DMS114 treated with DMSO at 0.1 percent for 48 hours (cell line): ENCODE data around the gene CA12.
"Not testable (repeated sequence)": the region's sequence is repeated elsewhere in the genome, so short reads cannot be mapped to it uniquely, and the experiment has no call there.

Experiments
- DNase-seq: peaks from one replicate; lab custom pipeline; 2025; ENCODE audit not compliant: unreplicated experiment; lab: John Stamatoyannopoulos, UW

Gene CA12

GRCh38 chr15:63360170-63360569 is 21.5 kb downstream of the CA12 start:
- DNase-seq, result no peak

- no peak for DNase-seq
Measured at GRCh38 chr15:63358241-63359029, 23.2 kb downstream of the CA12 start.

- DNase-seq, result no peak
Measured at GRCh38 chr15:63357731-63358130, 23.9 kb downstream of the CA12 start.

- no peak for DNase-seq
Measured at GRCh38 chr15:63357061-63357460, 24.6 kb downstream of the CA12 start.

GRCh38 chr15:63354821-63355650 is 26.6 kb downstream of the CA12 start:
- no peak for DNase-seq

- DNase-seq, result no peak
Measured at GRCh38 chr15:63353887-63354286, 27.8 kb downstream of the CA12 start.

- no peak for DNase-seq
Measured at GRCh38 chr15:63353261-63353660, 28.4 kb downstream of the CA12 start.

GRCh38 chr15:63352808-63353207 is 28.8 kb downstream of the CA12 start:
- DNase-seq, result no peak

- no peak for DNase-seq
Measured at GRCh38 chr15:63351170-63351569, 30.5 kb downstream of the CA12 start.

- no peak for DNase-seq
Measured at GRCh38 chr15:63350178-63350621, 31.4 kb downstream of the CA12 start.

GRCh38 chr15:63349621-63350020 is 32.0 kb downstream of the CA12 start:
- DNase-seq, result no peak

- DNase-seq, result no peak
Measured at GRCh38 chr15:63349156-63349555, 32.5 kb downstream of the CA12 start.

GRCh38 chr15:63348392-63348791 is 33.3 kb downstream of the CA12 start:
- no peak for DNase-seq

GRCh38 chr15:63347074-63347857 is 34.4 kb downstream of the CA12 start:
- DNase-seq, result no peak

GRCh38 chr15:63345391-63345752 is 36.3 kb downstream of the CA12 start:
- no peak for DNase-seq

- DNase-seq, result no peak
Measured at GRCh38 chr15:63344731-63345390, 36.8 kb downstream of the CA12 start.

- DNase-seq, result not testable (repeated sequence)
Measured at GRCh38 chr15:63342996-63343562, 38.6 kb downstream of the CA12 start.

GRCh38 chr15:63341898-63342297 is 39.7 kb downstream of the CA12 start:
- DNase-seq, result no peak

- DNase-seq, result no peak
Measured at GRCh38 chr15:63340878-63341277, 40.8 kb downstream of the CA12 start.

GRCh38 chr15:63340353-63340752 is 41.3 kb downstream of the CA12 start:
- no peak for DNase-seq

GRCh38 chr15:63339836-63340235 is 41.8 kb downstream of the CA12 start:
- DNase-seq, result no peak
